HG03469 (cell line): ENCODE measurements around the gene NUDT14.

Experiments used
- ATAC-seq: cut with Tn5 transposase; IDR thresholded peaks from one replicate; pipeline ENCODE4 v1.9.1; 2021; ENCODE audit warnings: mild to moderate bottlenecking, moderate library complexity, moderate number of reproducible peaks; ENCODE audit not compliant: unreplicated experiment

NUDT14 gene

DNA sequence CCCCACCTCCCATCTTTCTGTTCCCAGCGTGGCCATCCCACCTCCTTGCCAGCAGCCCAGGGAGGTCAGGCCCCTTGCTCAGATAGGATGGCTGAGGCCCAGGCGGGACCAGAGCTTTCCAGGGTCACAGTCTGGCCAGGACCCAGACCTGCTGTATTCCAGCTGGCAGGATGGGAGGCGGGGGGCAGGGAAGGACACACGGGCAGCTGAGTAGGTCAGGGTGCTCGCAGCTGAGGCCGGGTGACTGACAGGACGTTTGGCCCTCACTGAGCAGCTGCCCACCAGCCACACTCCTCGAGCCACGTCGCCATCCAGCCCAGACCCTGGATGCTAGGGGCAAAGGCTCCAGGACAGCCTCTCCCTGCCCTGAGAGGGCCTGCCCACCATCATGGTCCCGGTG is 4.0 kb downstream of the NUDT14 start:
- ATAC-seq = no peak

DNA sequence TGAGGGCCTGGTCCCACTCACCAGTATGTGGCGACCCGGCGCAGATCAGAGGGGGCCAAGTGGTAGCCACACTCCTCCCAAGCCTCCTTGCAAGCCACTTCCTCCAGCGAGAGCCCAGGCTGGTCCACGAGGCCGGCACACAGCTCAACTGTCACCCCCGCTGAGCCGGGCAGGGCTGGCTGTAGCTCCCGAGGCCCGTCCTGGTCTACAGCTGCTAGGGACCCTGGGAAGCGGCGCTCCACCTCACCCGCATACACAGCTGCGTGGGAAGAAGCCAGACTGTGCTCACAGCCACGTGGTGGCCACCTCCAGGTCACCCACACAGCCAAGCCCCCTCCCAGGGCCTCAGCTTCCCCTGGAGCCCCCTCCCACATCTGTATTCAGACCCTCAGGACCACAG is 4.6 kb downstream of the NUDT14 start:
- no peak for ATAC-seq

DNA sequence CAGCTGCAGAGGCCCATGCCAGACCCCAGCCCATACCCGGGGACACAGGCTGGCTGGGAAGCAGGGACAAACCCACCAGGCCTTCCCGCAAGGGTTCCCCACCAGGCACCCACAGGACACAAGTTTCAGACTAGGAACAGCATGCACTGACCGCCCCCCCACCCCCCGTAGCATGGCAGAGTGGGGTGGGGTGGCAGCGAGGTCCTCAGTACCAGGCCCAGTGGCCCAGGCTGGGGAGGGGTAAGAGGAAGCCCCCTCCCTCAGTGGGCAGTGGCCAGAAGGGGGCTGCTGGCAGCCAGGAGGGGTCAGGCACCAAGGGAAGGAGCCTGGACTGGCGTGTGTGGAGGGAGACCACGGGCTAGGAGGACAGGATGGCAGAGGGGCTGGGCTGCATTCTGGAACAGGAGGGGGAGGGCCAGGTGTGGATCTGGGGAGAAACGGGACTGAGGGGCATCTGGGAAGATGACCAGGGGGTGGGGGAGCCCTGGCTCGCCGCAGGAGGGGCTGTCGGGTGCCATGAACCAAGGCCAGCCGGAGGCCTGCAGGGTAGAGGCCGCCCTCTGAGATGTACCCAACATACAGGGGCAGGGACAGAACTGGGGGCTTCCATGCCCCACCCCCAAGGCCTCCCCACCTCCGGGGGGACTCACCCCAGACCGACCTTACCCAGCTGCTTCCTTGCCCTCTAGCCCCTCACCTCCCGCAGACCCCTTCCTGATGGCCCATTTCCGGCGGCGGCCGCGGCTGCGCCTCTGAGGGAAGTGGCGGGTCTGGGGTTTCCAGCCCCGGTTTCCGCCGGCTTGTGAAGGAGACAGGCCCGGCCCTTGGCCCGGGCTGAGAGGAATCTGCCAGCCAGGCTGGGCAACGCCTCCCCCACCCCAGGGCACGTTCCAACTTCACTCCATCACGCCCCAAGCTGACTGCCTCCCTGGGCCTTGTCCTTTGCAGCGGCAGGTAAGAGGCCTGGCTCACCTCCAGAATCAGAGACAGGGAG is 6.9 kb downstream of the NUDT14 start:
- no peak for ATAC-seq

DNA sequence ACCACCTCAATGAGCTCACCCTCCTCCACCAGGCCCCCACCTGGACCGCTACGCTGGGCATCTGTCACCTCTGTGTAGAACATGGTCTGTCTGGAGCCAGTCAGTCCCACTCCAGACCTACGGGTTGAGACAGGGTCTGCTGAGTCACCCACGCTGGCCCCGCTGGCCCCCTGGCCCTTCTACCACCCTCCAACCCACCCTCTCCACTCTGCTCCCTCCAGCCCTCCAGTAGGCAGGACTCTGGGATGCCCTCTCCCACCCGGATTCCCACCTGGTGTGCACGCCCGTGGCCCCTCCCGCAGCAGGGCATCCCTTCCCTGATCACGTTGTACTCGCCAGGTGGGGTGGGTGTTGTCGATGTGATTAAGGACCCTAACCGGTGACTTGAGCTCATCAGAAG is 8.0 kb downstream of the NUDT14 start:
- ATAC-seq = no peak

DNA sequence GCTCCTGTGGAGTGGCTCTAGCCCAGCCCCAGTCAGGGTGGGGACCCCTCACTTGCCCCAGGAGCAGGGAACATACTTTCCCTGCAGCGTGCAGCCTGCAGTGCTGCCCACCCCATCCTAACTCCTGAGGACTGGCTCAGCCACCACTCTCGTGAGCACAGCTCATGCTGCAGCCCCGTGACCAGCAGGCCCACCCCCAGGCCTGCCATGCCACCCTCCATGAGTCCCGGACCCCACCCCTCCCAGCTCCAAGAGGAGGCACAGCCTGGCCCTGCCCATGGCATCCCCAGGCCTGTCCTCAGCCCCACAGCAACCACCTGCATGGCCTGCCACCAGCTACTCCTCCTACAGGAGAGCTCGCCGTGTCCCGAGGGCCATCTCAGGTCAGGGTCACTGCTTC is 8.6 kb downstream of the NUDT14 start:
- ATAC-seq = no peak

DNA sequence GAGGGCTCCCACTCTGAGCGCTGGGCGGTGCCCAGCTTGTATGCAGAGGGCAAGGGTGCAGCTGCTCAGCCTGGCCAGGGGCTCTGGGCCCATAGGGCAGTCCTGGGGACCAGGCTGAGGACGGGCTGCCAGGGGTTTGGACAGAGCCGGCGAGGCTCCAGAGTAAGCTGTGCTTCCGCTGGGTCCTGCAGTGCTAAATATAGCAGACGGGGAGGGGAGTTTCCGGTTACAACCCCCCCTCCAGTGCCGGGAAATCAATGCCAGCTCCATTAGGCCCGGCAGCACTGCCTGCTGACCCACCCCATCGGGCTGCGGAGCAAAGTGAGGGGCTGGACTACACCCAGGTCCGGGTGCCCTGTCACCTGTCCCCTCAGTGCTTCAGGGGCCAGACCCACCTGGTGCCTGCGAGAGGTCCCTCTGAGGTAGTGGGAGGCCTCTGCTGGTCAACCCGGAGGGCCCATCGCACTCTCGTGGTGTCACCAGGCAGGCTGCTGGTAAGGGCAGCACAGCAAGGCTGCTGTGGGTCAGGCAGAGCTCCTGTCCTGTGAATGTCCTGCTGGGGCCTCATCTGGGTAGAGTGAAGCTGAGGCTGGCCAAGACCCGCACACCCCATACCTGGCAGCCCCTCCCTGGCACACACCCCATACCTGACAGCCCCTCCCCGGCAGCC is 10.0 kb downstream of the NUDT14 start:
- ATAC-seq = no peak

DNA sequence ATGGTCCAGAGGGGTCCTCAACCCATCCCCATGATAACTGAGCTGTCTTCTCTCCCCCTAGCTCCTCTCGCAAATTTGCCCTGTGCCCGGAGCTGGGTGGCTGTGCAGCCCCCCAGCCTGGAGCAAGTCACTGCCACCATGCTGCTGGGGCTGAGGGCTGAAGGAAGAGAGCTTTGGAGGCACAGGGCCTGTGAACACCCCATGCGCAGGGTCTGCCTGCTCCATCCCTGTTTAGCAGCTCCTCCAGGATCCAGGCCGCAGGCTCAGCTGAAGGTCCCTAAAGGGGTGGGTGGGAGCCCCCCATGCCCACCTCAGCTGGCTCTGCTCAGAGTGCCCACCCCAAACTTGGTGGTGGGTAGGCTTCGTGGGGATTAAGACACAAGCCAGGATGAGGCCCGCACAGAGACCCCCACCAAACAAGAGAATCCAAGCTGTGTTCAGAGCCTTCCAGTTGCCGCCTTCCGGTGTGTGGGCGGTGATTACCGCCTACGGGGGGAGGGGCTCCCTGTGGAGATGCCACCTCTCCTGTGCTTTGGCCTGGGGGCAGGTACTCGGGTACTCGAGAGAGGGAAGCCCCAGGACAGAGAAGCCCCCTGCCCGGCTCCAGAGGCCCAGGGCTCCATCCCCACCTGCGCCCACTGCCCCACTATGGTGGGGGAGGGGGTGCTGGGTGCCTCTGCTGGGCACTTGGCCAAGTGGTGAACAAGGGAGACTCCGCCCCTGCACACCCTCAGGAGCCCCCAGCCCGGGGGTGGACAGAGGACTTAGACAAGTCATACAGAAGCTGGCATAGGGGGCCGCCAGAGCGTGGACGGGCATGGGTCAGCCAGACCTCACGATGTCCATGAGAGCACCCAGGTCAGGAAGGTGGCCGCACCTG is 11.1 kb downstream of the NUDT14 start:
- no peak for ATAC-seq

DNA sequence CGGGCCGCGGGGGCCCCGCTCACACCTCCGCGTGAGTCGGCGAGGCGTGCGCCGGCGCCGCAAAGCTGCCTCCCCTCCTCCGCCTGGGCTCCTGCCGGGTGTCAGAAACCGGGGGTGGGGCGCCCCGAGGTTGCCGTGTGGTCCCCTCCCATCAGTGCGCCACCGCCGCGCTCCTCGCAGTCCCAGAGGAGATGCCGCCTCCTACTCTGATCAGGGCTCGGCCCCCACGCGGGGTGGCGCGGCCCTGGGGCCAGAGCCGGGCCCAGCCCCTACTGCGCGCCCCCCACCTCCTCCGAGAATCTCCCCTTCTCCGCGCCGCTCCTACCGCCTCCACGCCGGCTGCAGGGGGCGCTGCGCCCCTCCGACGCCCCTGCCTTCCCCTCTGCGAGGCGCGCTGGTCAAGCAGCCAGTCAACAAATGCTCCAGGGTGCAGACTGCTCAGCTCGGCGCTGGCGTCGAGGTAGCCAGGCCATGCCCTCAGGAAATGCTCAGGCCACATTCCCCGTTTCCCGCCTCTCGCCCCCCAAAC is 12.1 kb downstream of the NUDT14 start:
- ATAC-seq = no peak

DNA sequence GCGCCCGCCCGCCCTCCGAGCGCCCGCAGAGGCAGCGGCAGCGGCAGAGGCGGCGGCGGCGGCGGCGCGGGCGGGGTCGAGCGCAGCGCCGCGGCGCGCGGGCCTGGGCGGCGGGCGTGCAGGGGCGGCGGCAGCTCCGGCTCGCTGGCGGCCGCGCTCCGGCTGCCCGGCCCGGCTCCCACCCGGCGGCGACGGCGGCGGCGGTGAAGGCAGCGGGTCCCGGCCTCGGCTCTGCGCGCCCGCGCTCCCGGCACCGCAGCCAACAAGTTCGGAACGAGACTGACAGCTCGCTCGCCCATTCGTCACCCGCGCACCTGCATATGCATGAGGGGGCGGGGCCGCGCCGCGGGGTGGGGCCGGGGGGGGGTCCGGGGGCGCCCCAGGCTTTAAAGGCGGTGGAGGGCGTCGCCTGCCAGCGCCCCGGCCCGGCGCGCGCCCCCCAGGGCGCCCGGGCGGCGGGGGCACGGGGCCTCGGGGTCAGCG is 12.6 kb downstream of the NUDT14 start, which contains the start of gene JAG2:
Gene JAG2 (minus strand): TSS at position 281 of the 483 bp plus-strand sequence. CDS start 356 bp downstream, outside the sequence.
- no peak for ATAC-seq

DNA sequence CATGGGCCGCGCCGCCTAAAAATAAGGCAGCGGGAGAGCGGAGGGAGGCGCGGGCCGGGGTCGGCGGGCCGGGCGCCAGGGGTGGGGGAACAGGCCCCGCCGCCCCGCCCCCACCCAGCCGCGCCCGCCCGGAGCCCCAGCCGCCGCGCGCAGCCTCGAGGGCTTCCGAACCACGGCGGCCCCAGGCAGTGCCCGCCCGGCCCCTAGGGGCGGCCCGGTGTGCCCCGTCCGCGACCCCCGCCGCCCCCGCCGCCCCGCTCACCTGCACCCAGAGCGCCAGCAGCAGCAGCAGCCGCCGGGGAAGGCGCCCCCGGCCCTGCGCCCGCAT is 13.1 kb downstream of the NUDT14 start:
- ATAC-seq = no peak

DNA sequence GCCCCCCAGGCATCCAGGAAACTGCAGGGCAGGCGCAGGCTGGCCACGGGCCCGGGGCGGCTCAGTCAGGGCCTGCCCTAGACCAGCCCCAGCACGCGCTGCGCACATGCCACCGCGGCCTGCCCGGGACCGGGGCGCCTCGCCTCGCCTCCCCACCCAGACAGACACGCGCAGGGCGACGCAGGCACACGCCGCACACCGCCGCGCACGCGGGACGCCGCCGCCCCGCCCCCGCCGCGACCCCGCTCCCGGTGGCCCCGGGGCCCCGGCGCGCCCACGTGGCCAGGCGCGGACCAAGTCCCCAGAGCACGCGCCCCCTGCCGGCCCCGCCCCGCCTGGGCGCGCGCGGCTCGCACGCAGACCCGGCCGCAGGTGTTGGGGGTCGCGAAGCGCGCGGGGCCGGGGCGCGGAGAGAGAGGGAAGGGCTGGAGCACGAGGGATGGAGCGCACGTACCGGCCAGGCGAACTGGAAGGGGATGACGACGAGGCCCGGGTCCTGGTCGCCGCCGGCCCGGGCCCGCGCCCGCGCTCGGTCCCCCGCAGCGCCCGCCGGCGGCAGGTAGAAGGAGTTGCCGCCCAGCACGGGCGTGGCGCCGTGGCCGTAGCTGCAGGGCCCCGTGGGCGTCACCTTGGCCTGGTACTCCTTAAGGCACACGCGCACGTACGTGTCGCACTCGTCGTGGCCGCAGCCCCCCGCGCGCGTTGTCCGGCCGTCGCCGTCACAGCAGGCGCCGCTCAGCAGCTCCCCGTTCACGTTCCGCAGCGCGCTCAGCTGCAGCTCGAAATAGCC is 13.6 kb downstream of the NUDT14 start:
- ATAC-seq = no peak

DNA sequence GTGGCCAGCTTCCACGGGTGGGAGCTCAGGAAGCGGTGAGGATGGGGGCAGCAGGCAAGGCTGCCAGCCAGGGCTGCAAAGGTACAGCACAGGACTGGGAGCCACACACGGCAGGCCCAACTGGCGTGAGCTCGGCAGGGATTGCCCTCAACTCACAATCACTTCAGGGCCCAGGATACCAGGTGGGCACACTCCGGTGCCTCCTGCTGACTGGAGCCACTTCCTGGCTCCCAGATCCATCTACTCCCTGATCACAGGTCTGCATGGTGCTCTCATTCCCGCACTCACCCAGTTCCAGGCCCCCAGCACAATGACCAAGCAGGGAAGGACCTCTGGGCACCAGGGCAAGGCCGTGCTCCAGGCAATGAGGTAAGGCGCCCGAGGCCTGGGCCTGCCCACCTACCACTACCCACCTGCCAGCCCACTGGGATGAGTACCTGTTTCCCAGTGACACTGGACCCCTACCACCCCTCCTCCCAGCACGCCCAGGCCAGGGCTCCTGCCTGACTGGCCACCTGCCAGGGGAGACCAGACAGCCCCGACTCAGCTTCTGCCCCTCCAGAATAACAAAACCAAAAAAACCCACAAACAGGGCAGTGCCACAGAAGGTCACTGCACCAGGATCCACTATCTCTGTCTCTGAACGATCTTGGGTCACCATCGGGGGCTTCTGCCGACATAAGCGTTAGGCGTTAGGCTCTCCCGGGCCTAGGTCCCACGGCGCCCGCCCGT is 14.4 kb downstream of the NUDT14 start:
- ATAC-seq = no peak

DNA sequence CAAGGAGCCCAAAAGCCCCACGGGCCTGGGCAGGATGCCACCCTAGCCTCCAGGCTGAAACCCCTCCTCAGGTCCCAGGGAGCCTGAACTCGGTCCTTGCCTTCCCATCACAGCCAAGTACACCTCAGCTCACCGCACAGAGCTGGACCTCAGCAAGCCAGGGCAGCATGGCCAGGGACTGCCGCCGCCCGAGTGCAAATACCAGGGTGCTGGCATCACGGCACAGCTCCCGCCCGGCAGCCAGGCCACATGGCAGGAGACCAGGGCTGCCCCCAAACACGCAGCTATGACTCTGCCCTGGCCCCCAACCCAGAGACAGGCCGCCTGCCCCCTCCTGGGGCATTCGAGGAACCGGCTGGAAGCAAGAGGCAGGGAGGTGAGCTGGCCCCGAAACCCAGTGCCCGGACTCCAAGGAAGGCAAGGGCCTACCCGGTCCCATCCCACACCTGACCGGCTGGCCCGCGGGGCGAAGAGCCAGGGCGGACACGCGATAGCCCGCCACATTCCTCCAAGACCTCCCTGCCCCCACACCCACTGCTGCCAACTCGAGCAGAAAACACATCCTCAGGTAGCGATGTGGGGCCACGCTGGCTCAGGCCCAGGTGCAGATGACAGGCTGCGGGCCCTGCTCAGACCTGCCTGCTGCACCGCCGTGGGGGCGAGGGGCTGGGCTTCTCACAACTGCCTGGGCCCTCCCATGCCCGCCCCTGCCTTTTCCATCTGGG is 15.2 kb downstream of the NUDT14 start:
- ATAC-seq = no peak

DNA sequence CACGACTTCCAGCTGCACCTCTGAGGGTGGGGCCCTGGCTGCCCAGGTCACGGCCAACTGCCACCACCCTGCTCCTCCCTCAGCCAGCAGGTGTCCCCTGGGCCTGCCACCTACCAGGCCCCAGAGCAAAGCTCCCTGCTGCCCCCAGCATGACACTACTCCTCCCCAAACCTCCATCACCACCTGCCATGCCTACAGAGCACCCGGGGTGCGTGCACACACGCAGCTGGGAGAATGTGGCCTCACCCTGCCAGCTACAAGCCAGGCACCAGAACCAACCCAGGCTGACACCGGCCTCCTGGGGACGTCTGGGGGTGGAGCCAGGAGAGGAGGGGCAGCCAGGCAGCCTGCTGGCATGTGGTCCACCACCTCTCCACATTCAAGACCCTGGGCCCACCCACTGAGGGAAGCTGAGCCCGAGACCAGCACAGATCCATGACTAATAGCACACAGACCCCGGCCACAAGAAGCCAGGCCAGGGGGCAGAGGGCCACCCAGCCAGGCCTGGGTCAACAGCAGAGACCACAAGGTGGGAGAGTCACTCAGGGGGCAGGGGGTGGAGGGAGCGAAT is 15.9 kb downstream of the NUDT14 start:
- no peak for ATAC-seq

DNA sequence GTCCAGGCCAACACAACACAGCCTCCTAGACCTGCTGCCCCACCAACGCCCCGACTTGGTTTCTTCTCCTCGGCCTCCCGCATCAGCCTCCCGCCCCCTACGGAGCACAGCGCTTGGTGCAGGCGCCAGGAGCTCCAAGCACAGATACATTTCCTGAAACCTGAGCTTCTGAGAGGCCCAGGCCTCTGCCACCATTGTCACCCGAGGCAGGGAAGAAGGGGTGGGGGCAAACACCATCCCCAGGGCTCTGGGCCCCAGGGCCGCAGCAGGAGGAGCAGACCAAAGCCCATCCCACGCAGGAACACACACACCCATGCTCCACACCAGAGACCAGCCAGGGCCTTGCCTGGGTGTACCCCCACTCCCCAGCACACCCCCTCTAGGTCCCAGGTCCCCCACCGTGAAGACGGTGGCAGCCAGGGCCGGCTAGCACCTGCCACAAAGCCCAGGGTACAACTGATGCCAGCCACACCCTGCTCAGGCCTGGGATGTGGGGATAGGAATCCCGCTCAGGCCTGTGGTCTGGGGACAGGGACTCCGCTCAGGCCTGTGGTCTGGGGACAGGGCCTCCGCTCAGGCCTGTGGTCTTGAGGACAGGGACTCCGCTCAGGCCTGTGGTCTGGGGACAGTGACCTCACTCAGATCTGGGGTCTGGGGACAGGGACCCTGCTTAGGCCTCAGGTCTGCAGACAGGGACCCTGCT is 17.9 kb downstream of the NUDT14 start:
- ATAC-seq = no peak

DNA sequence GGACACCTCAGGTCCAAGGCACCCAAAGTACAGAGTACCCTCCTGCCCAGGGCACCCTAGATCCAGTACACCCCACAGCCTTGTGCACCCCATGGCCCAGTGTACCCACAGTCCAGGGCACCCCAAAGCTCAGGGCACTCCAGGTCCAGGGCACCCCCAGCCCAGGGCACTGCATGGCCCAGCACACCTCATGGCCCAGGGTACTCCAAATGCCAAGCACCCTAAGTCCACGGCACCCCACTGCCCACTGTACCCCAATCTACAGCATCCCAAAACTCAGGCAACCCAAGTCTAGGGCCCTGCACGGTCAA is 18.5 kb downstream of the NUDT14 start:
- ATAC-seq = no peak

DNA sequence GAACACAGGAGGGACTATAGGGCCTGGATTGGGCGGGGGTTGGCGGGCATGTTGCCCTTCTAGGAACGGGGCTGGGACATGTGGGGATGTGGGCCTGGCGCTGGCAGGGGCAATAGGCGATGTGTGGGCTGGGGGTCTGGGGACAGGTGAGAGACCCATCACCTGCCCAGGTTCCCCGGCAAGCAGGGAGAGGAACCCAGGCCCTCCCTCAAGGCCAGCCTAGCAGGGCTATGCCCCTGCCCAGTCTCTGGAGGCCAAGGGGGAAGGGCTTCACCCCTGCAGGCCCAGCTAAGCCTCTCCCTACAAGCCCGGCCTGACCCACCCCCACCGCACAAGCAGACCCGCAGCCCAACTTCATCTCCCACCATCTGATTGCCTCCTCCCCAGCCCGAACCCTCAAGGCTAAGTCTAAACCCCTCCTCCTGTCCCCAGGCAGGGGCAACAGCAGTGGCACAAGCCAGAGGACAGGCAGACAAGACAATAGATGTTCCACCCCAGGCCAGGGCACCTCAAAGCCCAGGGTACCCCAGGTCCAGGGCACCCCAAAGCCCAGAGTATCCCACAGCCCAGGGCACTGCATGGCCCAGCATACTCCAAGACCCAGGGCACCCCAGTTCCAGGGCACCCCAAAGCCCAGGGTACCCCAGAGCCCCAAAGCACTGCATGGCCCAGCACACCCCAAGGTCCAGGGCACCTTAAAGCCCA is 19.0 kb downstream of the NUDT14 start:
- ATAC-seq = no peak
